Activated CD4-positive, alpha-beta T cell treated with anti-CD3 and anti-CD28 coated beads for 36 hours (primary cell): ENCODE data around the gene OR56A3. TPM values are rescaled to one million over a fixed set of nuclear protein-coding genes. Genes with fewer than 3 reads are reported as not detected.
"Not testable (repeated sequence)": the region's sequence is repeated elsewhere in the genome, so short reads cannot be mapped to it uniquely, and the experiment has no call there.

Experiments
- ATAC-seq: fragments of 200-7000 bp; cut with Tn5 transposase; one replicate; pipeline ENCODE4 v1.10.0; 2021; ENCODE audit warnings: mild to moderate bottlenecking, moderate library complexity
- CTCF ChIA-PET: fragments of 350-600 bp; sonication (Branson Sonifier 250); formaldehyde crosslinking; loops from one replicate; lab custom pipeline; 2021; ENCODE audit warnings: antibody characterized with exemption; lab: Charles Lee
- POLR2A ChIA-PET: fragments of 350-600 bp; sonication (Branson Sonifier 250); formaldehyde crosslinking; loops from one replicate; lab custom pipeline; 2021; ENCODE audit warnings: antibody characterized with exemption, inconsistent platforms; lab: Charles Lee
- DNase-seq: peaks from one replicate; pipeline ENCODE4 v3.0.0-alpha.2; 2020
- H3K27ac Mint-ChIP-seq: one replicate; pipeline ENCODE4 v1.8.0; 2021; ENCODE audit warnings: mixed read lengths
- H3K27me3 Mint-ChIP-seq: one replicate; pipeline ENCODE4 v1.8.0; 2021; ENCODE audit warnings: mixed read lengths
- H3K36me3 Mint-ChIP-seq: one replicate; pipeline ENCODE4 v1.8.0; 2021; ENCODE audit warnings: low read depth, mixed read lengths
- H3K4me1 Mint-ChIP-seq: one replicate; pipeline ENCODE4 v1.8.0; 2021; ENCODE audit warnings: mixed read lengths
- H3K4me3 Mint-ChIP-seq: one replicate; pipeline ENCODE4 v1.8.0; 2021; ENCODE audit warnings: mild to moderate bottlenecking, moderate library complexity, mixed read lengths
- H3K9me3 Mint-ChIP-seq: one replicate; pipeline ENCODE4 v1.8.0; 2021; ENCODE audit warnings: low read depth, mixed read lengths
- intact Hi-C, 2 experiments: fragments of 100-400 bp; cut with DNase I in 1 of 2; cut with micrococcal nuclease in 1 of 2; formaldehyde crosslinking; loops; one replicate each; pipeline versions ENCODE4 v1.14.2 to v1.15.1; 2022 to 2024; cut with DNase I, micrococcal nuclease
- total RNA-seq, 2 experiments: library from RNA; stranded (reverse); gene quantifications; one replicate each; pipeline ENCODE4 v1.2.3, GENCODE V29; 2021

Gene OR56A3
- total RNA-seq, 2 experiments from 2014 or later, result not detected

DNA sequence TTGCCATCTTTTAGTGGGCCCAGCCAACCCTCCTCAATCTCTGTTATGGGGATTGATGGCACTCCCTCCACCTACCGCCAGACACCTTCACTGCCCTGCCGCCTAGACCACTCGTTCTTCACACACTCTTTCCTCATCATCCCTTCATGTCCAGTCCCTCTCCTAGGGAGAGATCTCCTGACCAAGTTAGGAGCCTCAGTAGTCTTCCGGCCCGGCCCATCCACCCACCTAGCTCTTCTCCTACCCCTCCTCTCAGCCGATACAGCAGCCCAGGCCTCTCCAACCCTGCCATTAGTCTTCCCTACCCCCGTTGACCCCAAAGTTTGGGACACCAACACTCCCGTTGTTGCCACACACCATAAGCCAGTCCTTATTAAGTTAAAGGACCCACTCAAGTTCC, 11.0 kb upstream of the OR56A3 start:
- Mint-ChIP-seq H3K36me3 (no peaks in the 10 kb centered on the region), H3K27ac (no peak overlapping the region), H3K4me3 (no peak overlapping the region), H3K9me3 (peaks cover 6% of the 10 kb centered on the region), H3K4me1 (no peaks in the 10 kb centered on the region), H3K27me3 (peaks cover 2% of the 10 kb centered on the region)
- intact Hi-C loops, result no loop called here
- CTCF ChIA-PET, result no interaction called here
- POLR2A ChIA-PET, result no interaction called here
- DNase-seq (no peak), ATAC-seq (no peak)

DNA sequence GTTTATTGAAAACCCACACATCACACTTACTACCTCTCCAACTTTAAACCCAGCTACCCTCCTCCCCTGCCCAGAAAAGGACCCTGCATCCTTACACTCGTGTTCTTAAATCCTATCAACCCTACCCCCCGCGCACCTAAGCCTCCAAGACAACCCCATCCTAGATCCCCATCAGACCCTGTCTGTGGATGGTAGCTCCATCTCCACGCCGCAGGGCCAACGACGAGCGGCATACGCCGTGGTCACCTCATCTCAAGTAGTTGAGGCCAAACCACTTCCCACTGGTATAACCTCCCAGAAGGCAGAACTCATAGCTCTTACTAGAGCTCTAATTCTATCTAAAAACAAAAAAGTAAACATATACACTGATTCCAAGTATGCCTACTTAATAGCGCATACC, 9.4 kb upstream of the OR56A3 start:
- DNase-seq (no peak), ATAC-seq (no peak)
- no peaks in the 10 kb centered on the region for H3K4me1 Mint-ChIP-seq
- H3K36me3 Mint-ChIP-seq, result no peaks in the 10 kb centered on the region
- intact Hi-C loops, result no loop called here
- ChIA-PET CTCF (no interaction called here), POLR2A (no interaction called here)
- H3K9me3 Mint-ChIP-seq, result peaks cover 6% of the 10 kb centered on the region
- H3K4me3 Mint-ChIP-seq, result no peak overlapping the region
- H3K27ac Mint-ChIP-seq, result no peak overlapping the region
- H3K27me3 Mint-ChIP-seq, result peaks cover 2% of the 10 kb centered on the region

DNA sequence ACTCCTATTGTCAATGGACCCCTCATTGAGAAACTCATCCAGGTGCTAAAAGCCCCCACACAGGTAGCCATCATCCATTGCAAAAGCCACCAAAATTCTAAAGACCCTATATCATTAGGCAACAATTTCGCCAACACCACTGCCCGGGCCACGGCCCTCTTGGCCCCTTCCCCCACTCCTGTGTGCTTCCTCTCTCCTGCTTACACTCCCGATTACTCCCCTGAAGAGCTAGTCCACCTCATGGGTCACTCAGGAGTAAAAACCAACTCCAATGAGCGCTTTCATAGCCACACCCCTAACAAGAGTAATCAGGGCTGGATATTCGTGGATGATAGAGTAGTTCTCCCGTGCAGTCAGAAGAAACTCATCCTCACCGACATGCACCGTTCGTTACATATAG, 8.9 kb upstream of the OR56A3 start:
- H3K36me3 Mint-ChIP-seq, result no peaks in the 10 kb centered on the region
- intact Hi-C loops, result no loop called here
- no peak overlapping the region for H3K4me3 Mint-ChIP-seq
- no peak overlapping the region for H3K27ac Mint-ChIP-seq
- H3K9me3 Mint-ChIP-seq, result peaks cover 6% of the 10 kb centered on the region
- no peaks in the 10 kb centered on the region for H3K4me1 Mint-ChIP-seq
- ATAC-seq (no peak), DNase-seq (no peak)
- ChIA-PET CTCF (no interaction called here), POLR2A (no interaction called here)
- peaks cover 4% of the 10 kb centered on the region for H3K27me3 Mint-ChIP-seq

DNA sequence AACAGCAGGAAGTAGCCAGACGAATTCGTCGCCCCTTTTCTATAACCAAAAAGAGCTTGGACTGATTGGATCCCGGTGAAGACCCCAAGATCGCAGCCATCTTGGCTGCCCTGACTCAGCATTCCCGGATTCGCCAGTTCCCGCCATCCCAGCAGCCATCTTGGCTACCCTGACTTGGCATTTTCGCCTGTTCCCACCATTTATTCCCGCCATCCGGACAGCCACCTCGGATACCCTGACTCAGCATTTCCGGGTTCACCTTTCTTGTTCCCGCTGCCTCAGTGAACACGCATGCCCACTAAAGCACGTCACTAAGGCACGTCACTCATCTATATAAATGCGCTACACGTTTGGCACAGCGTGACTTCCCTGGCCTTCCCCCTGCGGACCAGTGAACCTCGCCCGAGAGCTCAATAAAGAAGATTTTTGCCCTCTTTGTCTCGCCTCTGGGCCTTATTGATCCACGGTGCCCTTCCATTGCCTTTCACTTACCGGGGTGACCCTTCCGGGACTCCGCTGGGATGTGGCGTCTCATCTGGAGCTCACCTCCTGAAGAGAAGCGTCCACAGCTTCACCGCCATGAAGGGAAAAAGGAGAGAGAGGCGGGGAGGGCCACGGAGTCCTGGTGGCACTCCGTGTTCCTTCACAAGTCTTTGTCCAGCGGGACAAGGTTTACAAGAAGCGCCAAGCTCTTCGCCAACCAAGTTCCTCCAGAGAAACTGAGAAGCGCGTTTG, 4.0 kb upstream of the OR56A3 start:
- H3K4me3 Mint-ChIP-seq, result no peak overlapping the region
- no peak for ATAC-seq

DNA sequence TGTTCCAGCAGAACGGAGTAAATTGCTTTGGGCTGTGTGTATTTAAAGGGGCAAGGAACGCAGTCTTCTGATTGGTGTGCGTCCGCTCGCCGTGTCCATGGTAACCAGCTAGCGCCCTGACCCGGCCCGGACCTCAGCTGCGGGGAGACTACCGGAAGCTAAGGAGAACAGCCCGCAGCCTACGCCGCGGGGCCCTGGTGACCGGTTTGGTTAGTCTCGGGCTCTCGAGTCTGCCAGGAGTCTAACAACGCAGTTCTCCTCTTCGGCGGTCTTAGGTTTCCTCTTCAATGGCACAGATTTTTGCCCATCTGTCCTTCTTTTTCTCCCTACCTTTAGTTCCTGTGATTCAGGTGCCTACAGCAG, 3.5 kb upstream of the OR56A3 start:
- intact Hi-C loops, result no loop called here
- peaks cover 6% of the 10 kb centered on the region for H3K27me3 Mint-ChIP-seq
- H3K27ac Mint-ChIP-seq, result no peak overlapping the region
- CTCF ChIA-PET, result no interaction called here
- no peak for DNase-seq
- no peak overlapping the region for H3K4me3 Mint-ChIP-seq
- ATAC-seq, result no peak
- POLR2A ChIA-PET, result no interaction called here
- H3K4me1 Mint-ChIP-seq, result no peaks in the 10 kb centered on the region
- H3K36me3 Mint-ChIP-seq, result no peaks in the 10 kb centered on the region
- no peaks in the 10 kb centered on the region for H3K9me3 Mint-ChIP-seq

More for the DNA sequence above, 4.0 kb upstream of the OR56A3 start:
- CTCF ChIA-PET, result no interaction called here
- DNase-seq, result no peak
- POLR2A ChIA-PET, result no interaction called here
- H3K27me3 Mint-ChIP-seq, result peaks cover 5% of the 10 kb centered on the region
- no peaks in the 10 kb centered on the region for H3K4me1 Mint-ChIP-seq
- H3K27ac Mint-ChIP-seq, result no peak overlapping the region
- H3K36me3 Mint-ChIP-seq, result no peaks in the 10 kb centered on the region
- no peaks in the 10 kb centered on the region for H3K9me3 Mint-ChIP-seq
- intact Hi-C loops, result no loop called here

DNA sequence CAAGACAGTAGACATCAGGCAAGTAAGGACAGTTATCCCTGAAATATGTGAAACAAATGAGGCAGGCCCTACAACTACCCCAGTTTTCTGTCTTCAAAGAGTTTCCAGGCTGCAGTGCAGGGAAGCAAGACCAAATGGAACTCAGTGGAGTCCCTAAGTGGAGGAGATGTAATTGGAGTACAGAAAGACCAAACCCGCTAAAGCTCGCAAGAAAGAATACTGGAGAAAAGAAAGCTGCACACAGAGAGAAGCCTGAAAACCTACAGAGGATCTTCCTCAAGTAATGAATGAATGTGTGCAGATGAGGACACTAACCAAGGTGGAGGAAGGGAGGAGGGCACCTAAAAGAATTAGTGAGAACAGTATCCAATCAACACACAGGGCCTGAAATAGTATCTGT, 1.3 kb upstream of the OR56A3 start:
- H3K27ac Mint-ChIP-seq, result no peak overlapping the region

DNA sequence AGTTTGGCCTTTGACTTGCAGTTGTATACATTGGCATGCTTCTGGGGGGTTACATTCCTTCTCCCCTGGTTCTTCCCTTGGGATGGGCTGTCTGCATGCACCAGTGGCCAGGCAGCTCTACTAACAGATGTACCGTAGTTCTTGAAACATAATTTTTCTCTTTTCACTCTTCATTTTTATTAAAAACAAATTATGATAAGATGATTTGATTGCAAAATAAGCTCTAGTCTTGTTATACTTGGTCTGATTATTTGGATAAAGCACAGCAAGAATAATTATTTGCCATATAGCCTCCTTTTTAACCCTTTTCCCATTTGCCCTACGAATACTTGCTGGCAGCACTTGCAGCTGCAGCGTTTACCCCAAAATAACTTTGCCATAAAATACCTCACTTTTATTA, 13.5 kb downstream of the OR56A3 start:
- no peak for DNase-seq
- no peak overlapping the region for H3K4me3 Mint-ChIP-seq
- no peak overlapping the region for H3K27ac Mint-ChIP-seq
- POLR2A ChIA-PET, result no interaction called here
- H3K36me3 Mint-ChIP-seq, result no peaks in the 10 kb centered on the region
- CTCF ChIA-PET, result interaction anchor here (0.6 to 0.7 kb wide), 2 partner anchors 337 to 735 kb away, joined by 3 read pairs; no protein-coding TSS in a partner anchor
- ATAC-seq, result no peak
- H3K9me3 Mint-ChIP-seq, result peaks cover 3% of the 10 kb centered on the region
- no peaks in the 10 kb centered on the region for H3K4me1 Mint-ChIP-seq
- no peaks in the 10 kb centered on the region for H3K27me3 Mint-ChIP-seq
- intact Hi-C loops, result no loop called here

More for the DNA sequence above, 1.3 kb upstream of the OR56A3 start:
- Mint-ChIP-seq H3K36me3 (no peaks in the 10 kb centered on the region), H3K4me1 (no peaks in the 10 kb centered on the region), H3K9me3 (no peaks in the 10 kb centered on the region), H3K4me3 (no peak overlapping the region), H3K27me3 (peaks cover 9% of the 10 kb centered on the region)
- intact Hi-C loops, result no loop called here
- ChIA-PET CTCF (no interaction called here), POLR2A (no interaction called here)
- ATAC-seq (no peak), DNase-seq (no peak)

DNA sequence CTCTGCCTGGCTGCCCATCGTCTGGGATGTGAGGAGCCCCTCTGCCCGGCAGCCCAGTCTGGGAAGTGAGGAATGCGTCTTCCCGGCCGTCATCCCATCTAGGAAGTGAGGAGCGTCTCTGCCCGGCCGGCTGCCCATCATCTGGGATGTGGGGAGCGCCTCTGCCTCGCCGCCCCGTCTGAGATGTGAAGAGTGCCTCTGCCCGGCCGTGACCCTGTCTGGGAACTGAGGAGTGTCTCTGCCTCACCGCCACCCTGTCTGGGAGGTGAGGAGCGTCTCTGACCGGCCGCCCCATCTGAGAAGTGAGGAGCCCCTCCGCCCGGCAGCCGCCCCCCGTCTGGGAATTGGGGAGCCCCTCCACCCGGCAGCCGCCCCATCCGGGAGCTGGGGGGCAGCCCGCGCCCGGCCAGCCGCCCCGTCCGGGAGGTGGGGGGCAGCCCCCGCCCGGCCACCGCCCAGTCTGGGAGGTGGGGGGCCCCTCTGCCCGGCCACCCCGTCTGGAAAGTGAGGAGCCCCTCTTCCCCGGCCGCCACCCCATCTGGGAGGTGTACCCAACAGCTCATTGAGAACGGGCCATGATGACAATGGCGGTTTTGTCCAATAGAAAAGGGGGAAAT, 18.8 kb downstream of the OR56A3 start:
- intact Hi-C loops, H3K4me3 Mint-ChIP-seq, H3K36me3 Mint-ChIP-seq, POLR2A ChIA-PET, H3K27ac Mint-ChIP-seq, DNase-seq, ATAC-seq, H3K4me1 Mint-ChIP-seq, H3K27me3 Mint-ChIP-seq: not testable (repeated sequence)
- H3K9me3 Mint-ChIP-seq, result peaks cover 16% of the 10 kb centered on the region
- CTCF ChIA-PET, result interaction anchor here (0.6 kb wide), 1 partner anchor 337 kb away, joined by 3 read pairs; no protein-coding TSS in a partner anchor

DNA sequence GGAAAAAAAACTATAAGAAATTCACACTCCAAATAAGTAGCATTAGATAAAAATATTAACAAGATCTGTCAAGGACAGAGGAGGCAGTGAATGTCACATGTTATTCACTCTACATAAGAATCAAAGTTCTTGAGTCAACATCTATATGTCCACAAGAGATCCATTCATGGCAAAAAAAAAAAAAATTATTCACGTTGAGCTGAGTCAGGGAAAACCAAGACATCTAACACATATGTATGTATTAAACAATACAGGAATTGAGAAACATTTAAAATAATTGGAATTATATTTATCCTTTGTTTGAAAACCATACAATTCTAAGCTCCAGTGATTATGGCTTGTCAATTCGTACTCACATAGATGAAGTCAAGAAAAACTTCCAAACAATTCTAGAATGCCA, 24.9 kb downstream of the OR56A3 start:
- H3K27me3 Mint-ChIP-seq, result peaks cover 21% of the 10 kb centered on the region
- intact Hi-C loops, result no loop called here
- CTCF ChIA-PET, result no interaction called here
- H3K4me1 Mint-ChIP-seq, result no peaks in the 10 kb centered on the region
- POLR2A ChIA-PET, result no interaction called here
- peaks cover 2% of the 10 kb centered on the region for H3K36me3 Mint-ChIP-seq
- H3K27ac Mint-ChIP-seq, result no peak overlapping the region
- no peak overlapping the region for H3K4me3 Mint-ChIP-seq
- ATAC-seq (no peak), DNase-seq (no peak)
- peaks cover 14% of the 10 kb centered on the region for H3K9me3 Mint-ChIP-seq

DNA sequence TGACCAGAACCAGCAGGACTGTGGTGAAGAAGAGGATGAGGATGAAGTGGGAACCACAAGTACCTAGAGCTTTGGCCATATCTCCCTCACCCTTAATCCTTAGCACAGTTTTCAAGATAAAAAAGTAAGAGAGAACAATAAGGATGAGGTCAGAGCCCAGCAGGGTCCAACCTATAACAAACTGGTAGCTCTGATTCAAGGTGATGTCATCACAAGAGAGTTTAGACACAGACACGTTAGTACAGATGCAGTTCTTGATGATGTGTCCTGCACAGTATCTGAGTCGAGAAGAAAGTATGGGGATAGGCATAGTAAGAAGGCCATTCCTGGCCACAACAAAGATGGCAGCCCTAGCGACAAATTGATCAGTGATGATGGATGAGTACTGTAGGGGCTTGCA, 25.7 kb downstream of the OR56A3 start:
- ChIA-PET CTCF (no interaction called here), POLR2A (no interaction called here)
- intact Hi-C loops, result no loop called here
- peaks cover 14% of the 10 kb centered on the region for H3K9me3 Mint-ChIP-seq
- H3K4me1 Mint-ChIP-seq, result no peaks in the 10 kb centered on the region
- peaks cover 21% of the 10 kb centered on the region for H3K27me3 Mint-ChIP-seq
- no peak for ATAC-seq
- H3K36me3 Mint-ChIP-seq, result peaks cover 2% of the 10 kb centered on the region
- no peak for DNase-seq
- no peak overlapping the region for H3K27ac Mint-ChIP-seq
- no peak overlapping the region for H3K4me3 Mint-ChIP-seq

DNA sequence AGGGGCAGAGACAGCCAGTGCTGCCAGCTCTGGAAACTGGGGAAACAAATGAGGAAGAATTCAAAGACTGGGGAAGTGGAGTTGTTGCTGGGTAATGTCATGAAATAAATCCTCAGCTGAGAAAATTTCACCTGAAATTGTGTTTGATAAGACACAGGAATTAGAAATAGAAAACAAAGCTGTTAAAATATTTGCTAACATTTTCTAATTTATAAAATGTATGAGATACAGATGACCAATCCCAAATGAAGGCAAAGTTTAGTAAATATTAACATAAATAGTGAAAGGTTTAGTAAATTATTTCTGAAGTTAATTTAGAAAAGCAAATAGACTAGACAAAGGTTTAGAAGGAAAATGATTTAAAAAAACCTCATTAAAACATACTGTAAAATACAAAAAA, 26.3 kb downstream of the OR56A3 start, which contains the start of gene OR56A5:
OR56A5 (minus strand) TSS at position 101 of the 400 bp plus-strand sequence; CDS start at position 101, 0 bp downstream.
- peaks cover 8% of the 10 kb centered on the region for H3K9me3 Mint-ChIP-seq
- intact Hi-C loops, result no loop called here
- CTCF ChIA-PET, result no interaction called here
- ATAC-seq (no peak), DNase-seq (no peak)
- H3K27ac Mint-ChIP-seq, result no peak within 1 kb of the TSS
- H3K36me3 Mint-ChIP-seq, result peaks cover 2% of the 10 kb centered on the region
- no peaks in the 10 kb centered on the region for H3K4me1 Mint-ChIP-seq
- no peak within 1 kb of the TSS for H3K4me3 Mint-ChIP-seq
- POLR2A ChIA-PET, result no interaction called here
- H3K27me3 Mint-ChIP-seq, result peaks cover 21% of the 10 kb centered on the region

DNA sequence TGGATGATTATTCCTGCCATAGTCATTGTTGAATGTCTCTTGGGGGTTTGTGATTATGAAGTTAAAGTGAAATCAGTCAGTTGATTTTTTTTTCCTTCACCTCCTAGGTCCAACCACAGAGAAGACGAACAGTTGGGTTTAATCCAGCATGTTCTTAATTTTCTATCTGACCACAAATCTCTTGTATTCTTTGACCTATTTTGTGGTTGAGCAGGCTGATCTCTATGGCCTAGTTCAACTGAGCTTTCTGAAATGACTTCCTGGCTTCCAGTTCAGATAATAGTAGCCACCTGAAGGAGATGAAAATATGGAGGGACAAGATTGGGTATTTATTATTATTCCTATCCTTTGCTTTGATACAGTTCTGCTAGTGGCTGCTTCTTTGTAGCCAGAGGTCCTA, 31.5 kb downstream of the OR56A3 start:
- Mint-ChIP-seq H3K36me3 (no peaks in the 10 kb centered on the region), H3K9me3 (peaks cover 2% of the 10 kb centered on the region), H3K27ac (no peak overlapping the region), H3K4me1 (no peaks in the 10 kb centered on the region), H3K27me3 (peaks cover 6% of the 10 kb centered on the region), H3K4me3 (no peak overlapping the region)
- POLR2A ChIA-PET, result no interaction called here
- CTCF ChIA-PET, result no interaction called here
- DNase-seq, result no peak
- intact Hi-C loops, result no loop called here
- no peak for ATAC-seq
